ENCODE measurements around the gene SYDE1.

Gene SYDE1

DNA sequence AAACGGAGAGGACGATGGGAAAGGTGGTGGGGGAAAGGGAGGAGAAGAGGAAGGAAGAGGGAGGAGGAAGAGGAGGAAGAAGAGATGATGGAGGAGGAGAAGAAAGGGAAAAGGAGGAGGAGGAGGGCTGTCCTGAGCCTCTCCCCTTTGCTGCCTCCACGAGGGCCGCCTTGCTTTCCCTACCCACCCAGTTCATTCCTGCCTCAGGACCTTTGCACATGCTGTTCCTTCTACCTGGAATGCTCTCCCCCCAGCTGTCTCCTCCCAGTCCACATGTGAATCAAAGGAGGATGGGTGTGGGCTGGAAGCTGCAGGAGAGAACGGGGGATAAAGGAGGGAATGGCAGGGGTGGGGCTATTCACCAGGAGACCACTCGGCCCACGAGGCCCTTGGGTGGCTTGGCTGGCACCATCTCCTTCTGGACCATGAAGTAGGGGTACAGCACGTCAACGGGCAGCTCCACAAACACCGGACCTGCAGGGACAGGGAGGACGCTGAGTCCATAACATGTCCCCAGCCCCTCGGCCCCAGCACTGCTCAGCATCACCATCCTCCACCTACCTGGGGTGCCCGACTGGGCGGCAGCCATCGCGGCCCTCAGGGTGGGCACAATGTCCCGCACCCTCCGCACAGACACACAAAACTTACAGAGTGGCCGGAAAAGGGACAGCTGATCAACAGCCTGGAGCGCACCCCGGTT, 15.3 kb downstream of the SYDE1 start:
- H3K27ac ChIP-seq (ENCODE audit: low read depth, low read length), result no peak overlapping the region
- H3K9me2 ChIP-seq (replicated peaks; ENCODE audit: insufficient read depth, low read length), result no peaks in the 10 kb centered on the region
- no peak overlapping the region for H3K9ac ChIP-seq (ENCODE audit: low read length)
- no peaks in the 10 kb centered on the region for H4K20me1 ChIP-seq (ENCODE audit: low read depth, low read length)
- H3F3A ChIP-seq (ENCODE audit: insufficient read depth), result no peaks in the 10 kb centered on the region
- H3K36me3 ChIP-seq (ENCODE audit: low read length), result 0 out of 2 replicates have a peak, but pooled peaks cover 6% of the 10 kb centered on the region
- H3K79me2 ChIP-seq (ENCODE audit: insufficient read depth, low read length), result peaks cover 11% of the 10 kb centered on the region
- H3K4me2 ChIP-seq (ENCODE audit: low read depth, low read length, poor library complexity, severe bottlenecking), result no peak overlapping the region
- TF ChIP-seq, protein P1, sequence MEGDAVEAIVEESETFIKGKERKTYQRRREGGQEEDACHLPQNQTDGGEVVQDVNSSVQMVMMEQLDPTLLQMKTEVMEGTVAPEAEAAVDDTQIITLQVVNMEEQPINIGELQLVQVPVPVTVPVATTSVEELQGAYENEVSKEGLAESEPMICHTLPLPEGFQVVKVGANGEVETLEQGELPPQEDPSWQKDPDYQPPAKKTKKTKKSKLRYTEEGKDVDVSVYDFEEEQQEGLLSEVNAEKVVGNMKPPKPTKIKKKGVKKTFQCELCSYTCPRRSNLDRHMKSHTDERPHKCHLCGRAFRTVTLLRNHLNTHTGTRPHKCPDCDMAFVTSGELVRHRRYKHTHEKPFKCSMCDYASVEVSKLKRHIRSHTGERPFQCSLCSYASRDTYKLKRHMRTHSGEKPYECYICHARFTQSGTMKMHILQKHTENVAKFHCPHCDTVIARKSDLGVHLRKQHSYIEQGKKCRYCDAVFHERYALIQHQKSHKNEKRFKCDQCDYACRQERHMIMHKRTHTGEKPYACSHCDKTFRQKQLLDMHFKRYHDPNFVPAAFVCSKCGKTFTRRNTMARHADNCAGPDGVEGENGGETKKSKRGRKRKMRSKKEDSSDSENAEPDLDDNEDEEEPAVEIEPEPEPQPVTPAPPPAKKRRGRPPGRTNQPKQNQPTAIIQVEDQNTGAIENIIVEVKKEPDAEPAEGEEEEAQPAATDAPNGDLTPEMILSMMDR (IDR thresholded peaks at IDR 0.05; ENCODE audit: insufficient read depth, low read length, poor library complexity, severe bottlenecking), result no peak
- TF ChIP-seq EZH2phosphoT487 (conservative IDR thresholded peaks at IDR 0.05; ENCODE audit: low read length), result no peak
- H3K4me3 ChIP-seq (ENCODE audit: insufficient read depth, low read length, poor library complexity, severe bottlenecking), result no peak overlapping the region
- H2AFZ ChIP-seq (ENCODE audit: low read depth, low read length, severe bottlenecking), result no peak overlapping the region
- H3K27me3 ChIP-seq (ENCODE audit: low read length), result no peaks in the 10 kb centered on the region
- H3K9me3 ChIP-seq (ENCODE audit: insufficient read depth, low read length), result no peaks in the 10 kb centered on the region

DNA sequence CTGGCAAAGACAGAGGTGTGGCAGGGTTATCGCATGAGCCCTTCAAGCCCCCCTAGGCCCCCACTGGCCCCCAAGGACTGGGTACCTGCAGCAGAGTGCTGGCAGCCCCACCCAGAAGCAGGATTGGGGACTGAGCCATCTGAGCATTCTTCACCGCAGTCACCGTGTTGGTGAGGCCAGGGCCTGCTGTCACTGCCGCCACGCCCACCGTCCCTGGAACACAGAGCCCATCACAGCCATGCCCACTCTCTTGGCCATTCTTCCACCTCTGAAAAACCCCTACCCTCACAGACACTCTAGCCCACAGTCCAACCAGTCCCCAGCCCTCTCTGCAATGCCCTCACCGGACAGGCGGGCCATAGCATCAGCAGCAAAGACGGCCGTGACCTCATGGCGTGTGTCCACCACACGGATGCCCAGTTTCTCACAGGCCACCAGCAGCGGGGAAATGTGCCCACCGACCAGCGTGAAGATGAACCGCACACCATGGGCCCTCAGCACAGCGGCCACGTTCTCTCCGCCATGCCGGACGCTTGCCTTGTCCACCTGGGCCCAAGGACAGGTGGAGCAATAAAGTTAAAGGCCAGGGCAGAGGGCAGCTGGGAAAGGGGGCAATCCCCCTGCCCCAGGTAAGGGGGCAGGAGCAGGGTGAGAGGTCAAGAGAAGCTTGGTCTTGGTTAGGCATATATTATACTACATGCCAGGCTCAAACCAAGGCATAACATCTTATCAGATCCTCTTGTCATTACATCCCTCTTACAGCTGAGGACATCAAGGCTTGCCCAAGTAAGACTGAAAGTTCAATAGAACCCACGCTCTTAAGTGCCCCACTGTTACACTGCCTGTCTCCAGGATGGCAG, 16.1 kb downstream of the SYDE1 start:
- Histone ChIP-seq H3K9me2 (replicated peaks; ENCODE audit: insufficient read depth, low read length) (no peaks in the 10 kb centered on the region), H3K9me3 (ENCODE audit: insufficient read depth, low read length) (no peaks in the 10 kb centered on the region), H3K4me2 (ENCODE audit: low read depth, low read length, poor library complexity, severe bottlenecking) (no peak overlapping the region), H4K20me1 (ENCODE audit: low read depth, low read length) (no peaks in the 10 kb centered on the region), H3K9ac (ENCODE audit: low read length) (0 out of 2 replicates have a peak overlapping the region, but pooled peaks have one; percentile 85), H3K36me3 (ENCODE audit: low read length) (0 out of 2 replicates have a peak, but pooled peaks cover 6% of the 10 kb centered on the region), H3K79me2 (ENCODE audit: insufficient read depth, low read length) (peaks cover 11% of the 10 kb centered on the region), H3F3A (ENCODE audit: insufficient read depth) (no peaks in the 10 kb centered on the region), H2AFZ (ENCODE audit: low read depth, low read length, severe bottlenecking) (no peak overlapping the region), H3K27me3 (ENCODE audit: low read length) (no peaks in the 10 kb centered on the region), H3K4me3 (ENCODE audit: insufficient read depth, low read length, poor library complexity, severe bottlenecking) (no peak overlapping the region), H3K27ac (ENCODE audit: low read depth, low read length) (no peak overlapping the region)
- TF ChIP-seq, protein P1 (IDR thresholded peaks at IDR 0.05; ENCODE audit: insufficient read depth, low read length, poor library complexity, severe bottlenecking), result no peak
- no peak for TF ChIP-seq EZH2phosphoT487 (conservative IDR thresholded peaks at IDR 0.05; ENCODE audit: low read length)

DNA sequence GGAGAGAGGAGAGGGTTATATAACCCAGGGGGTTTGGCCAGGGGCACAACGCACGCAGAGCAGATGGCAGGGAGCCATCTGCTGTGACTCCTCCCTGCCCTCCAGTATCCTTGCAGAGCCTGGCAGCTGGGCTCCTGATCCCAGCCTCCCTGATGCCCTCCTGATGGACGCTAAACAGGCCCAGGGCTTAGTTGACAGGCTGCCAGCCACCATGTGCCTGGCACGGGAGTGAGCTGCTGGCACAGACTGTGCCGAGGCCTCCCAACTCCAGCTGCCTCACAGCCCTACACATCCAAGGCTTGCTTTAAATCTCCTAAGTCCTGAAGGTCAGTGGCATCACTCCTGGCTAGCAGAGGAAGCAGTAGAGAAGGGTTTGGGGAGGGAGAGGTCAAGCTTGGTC, 16.7 kb downstream of the SYDE1 start:
- Histone ChIP-seq H4K20me1 (ENCODE audit: low read depth, low read length) (no peaks in the 10 kb centered on the region), H3K9me2 (replicated peaks; ENCODE audit: insufficient read depth, low read length) (no peaks in the 10 kb centered on the region), H3K27ac (ENCODE audit: low read depth, low read length) (no peak overlapping the region; the same call in 1 of the 2 replicates), H3K36me3 (ENCODE audit: low read length) (0 out of 2 replicates have a peak, but pooled peaks cover 4% of the 10 kb centered on the region), H2AFZ (ENCODE audit: low read depth, low read length, severe bottlenecking) (no peak overlapping the region), H3K9me3 (ENCODE audit: insufficient read depth, low read length) (no peaks in the 10 kb centered on the region), H3F3A (ENCODE audit: insufficient read depth) (no peaks in the 10 kb centered on the region), H3K79me2 (ENCODE audit: insufficient read depth, low read length) (peaks cover 11% of the 10 kb centered on the region), H3K9ac (ENCODE audit: low read length) (peak overlapping the region; percentile 85), H3K4me2 (ENCODE audit: low read depth, low read length, poor library complexity, severe bottlenecking) (peak overlapping the region; percentile 82), H3K27me3 (ENCODE audit: low read length) (no peaks in the 10 kb centered on the region), H3K4me3 (ENCODE audit: insufficient read depth, low read length, poor library complexity, severe bottlenecking) (peak overlapping the region; percentile 79)
- no peak for TF ChIP-seq EZH2phosphoT487 (conservative IDR thresholded peaks at IDR 0.05; ENCODE audit: low read length)
- TF ChIP-seq, protein P1 (IDR thresholded peaks at IDR 0.05; ENCODE audit: insufficient read depth, low read length, poor library complexity, severe bottlenecking), result no peak
